GM18519 (cell line): ENCODE data around the gene CHST1.

Source experiments
- ATAC-seq: cut with Tn5 transposase; IDR thresholded peaks from one replicate; pipeline ENCODE4 v1.9.1; 2021; ENCODE audit warnings: mild to moderate bottlenecking, moderate library complexity; ENCODE audit not compliant: unreplicated experiment, low FRiP score

Gene CHST1

DNA sequence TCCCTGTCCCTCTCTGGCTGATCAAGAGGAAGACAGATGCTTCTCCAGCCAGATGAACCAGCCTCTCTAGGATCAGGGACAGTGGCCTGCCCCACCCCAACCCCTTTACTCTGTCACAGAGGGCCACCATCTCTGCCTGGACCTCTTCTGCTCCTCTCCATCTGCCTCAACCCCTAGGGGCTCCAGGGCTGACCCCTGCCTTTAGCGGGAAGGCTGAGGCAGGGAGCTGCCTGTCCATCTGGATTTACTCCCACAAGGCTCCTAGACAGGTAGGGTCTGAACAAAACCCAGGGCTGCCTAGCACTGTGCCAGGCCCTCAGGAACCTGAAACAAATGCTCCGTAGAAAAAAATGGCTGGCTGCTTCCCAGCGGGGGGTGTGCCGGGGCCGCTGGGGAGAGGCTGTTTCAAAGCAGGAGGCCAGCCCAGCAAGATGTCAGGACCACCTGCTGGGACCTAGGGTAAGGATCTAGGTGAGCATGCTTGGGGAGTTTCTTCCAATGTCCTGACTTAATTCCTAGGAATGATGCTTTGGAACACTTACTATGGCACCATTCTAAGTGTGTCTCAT lies 3.2 kb downstream of the CHST1 start:
- ATAC-seq: no peak

- ATAC-seq: no peak
Observed at GRCh38 chr11:45661439-45662055, 3.9 kb downstream of the CHST1 start.

GRCh38 chr11:45660729-45661438 lies 4.5 kb downstream of the CHST1 start:
- ATAC-seq: no peak

DNA sequence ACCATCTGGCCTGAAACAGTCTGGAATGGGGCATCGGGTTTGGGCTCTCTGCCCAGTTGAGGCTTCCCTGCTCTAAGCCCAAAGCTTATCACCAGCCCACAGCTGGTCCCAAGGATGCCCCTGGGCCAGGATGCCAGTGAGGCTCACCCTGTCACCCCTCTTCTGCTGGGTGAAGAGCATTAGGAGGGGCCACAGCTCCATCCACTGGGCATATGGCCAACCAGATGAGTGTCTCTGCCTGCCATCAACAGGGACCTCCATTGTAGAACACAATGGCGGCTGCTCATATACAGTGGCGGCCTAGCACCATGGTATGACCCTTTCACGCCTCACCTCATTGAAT lies 5.6 kb downstream of the CHST1 start:
- ATAC-seq: no peak

DNA sequence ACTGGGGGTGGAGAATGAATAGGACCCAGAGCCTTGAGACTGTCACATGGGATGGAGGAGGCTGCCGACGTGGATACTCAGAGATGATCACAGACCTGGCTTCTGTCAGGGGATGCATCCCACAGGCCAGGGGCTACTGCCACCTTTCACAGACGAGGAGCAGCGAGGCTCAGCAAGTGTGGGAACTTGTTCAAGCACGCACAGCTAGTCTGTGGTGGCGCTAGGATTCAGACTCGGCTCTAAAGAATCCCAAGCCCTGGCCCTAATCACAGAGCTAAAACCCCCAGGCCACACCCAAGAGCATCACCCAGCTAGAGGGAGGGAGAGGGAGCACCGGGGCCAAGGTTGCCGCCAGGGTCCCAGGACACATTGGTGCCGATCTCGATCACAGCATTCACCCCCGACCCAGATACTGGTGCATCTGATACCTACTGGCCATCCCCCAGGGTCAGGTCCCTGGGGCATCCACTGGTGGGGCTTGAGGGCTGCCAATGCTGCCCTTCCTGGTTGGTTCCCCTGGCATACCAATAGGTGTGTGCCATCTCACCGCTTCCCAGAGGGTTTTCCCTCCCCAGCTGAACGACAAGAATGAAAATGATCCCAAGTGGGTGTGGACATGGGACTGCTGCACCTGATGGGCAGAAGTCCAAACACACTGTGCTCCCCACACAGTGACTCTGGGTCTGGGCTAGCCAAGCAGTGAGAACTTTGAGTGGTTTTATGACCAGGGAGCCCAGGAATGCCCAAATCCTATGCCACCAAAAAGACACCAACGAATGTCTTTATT lies 6.2 kb downstream of the CHST1 start:
- ATAC-seq: no peak

DNA sequence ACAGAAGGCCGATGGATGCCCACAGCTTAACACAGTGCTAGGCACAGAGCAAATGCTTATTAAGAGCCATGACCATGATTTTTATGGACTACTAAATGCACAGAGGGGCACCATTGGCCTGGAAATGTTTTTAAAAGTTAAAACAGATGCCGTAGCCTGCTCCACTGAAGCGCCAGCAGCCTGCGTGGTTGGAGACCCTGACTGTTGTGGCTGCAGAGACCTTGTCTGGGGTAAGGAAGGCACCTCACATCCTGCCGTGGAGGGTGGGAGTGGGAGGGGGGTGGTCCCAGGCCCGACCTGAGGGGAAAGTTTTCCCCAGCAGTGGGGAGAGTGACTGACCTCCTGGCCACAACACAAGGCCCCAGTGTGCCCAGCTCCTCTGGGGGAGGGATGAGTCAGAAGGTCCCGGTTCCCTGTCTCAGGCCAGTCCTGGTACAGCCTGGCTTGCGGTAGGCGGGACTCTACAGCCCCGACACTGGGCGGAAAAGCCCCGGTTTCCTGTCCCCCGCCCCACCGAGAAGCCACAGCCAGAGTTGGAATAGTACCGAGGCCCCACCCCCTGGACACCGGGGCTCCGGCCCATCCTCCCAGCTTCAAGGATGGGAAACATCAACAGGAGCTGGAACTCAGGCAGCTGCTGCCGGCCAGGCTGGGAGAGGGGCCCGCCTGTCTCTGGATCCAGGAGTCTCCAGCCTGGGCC lies 7.0 kb downstream of the CHST1 start:
- no peak for ATAC-seq

- no peak for ATAC-seq
Observed at GRCh38 chr11:45657496-45658260, 7.7 kb downstream of the CHST1 start.

DNA sequence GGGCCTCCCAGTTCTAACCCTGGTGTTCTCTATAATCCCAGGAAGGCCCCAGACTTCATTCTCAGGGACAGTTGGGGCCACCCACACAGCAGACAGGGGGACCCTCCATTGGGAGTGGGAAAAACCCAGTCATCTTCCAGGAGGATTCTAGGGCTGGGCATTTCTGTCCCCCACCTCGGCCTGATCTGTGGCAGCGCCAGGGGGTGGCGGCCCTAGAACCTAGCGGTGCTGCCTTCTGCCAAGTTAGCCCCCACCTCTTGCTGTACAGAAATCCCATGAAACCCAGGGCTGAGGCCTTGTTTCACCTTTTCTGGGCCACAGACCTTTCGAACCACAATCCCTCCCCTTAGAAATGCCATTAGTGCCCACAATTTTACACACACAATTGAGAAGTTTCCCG lies 9.6 kb downstream of the CHST1 start:
- no peak for ATAC-seq

- ATAC-seq: peak; percentile 49
Observed at GRCh38 chr11:45655347-45655756, 10.1 kb downstream of the CHST1 start.

- ATAC-seq: peak; percentile 8
Observed at GRCh38 chr11:45655012-45655283, 10.5 kb downstream of the CHST1 start.

GRCh38 chr11:45654231-45655011 lies 11.0 kb downstream of the CHST1 start:
- no peak for ATAC-seq

DNA sequence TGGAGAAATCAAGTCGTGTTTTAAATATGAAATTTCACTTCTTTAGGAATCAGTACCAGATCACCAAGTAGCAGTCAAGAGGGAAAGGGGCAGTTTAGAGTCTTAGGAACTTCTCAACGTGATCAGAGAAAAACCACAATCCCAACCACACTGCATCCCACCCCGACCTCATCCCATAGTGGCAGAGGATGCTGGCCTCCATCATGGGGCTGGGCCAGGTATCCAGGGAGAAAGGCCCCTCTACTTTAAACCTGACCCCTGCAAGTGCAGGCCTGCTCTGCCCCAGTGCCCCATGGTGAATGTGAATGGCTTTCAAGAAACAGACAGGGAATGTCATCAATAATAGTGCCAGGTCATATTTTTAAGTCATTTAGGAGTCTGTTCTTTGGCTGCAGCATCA lies 12.1 kb downstream of the CHST1 start:
- no peak for ATAC-seq

DNA sequence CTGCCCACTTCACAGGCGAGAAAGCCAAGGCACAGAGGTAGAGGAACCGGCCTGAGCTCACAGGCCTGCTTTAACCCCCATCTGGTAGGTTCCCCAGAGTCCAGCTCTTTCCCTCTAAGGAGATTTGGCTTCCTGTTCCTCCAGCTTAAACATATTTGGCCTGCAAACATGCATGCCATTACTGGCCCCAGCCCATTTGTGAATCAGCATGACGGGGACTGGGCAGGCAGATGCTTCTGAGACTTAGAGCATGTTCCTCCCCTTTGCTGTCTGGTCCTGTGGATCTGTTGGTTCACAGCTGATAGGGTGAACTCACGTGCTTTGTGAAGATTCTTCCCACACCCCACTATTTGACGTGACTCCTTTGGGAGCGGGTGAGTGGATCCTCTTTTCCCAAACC lies 12.6 kb downstream of the CHST1 start:
- ATAC-seq: no peak

DNA sequence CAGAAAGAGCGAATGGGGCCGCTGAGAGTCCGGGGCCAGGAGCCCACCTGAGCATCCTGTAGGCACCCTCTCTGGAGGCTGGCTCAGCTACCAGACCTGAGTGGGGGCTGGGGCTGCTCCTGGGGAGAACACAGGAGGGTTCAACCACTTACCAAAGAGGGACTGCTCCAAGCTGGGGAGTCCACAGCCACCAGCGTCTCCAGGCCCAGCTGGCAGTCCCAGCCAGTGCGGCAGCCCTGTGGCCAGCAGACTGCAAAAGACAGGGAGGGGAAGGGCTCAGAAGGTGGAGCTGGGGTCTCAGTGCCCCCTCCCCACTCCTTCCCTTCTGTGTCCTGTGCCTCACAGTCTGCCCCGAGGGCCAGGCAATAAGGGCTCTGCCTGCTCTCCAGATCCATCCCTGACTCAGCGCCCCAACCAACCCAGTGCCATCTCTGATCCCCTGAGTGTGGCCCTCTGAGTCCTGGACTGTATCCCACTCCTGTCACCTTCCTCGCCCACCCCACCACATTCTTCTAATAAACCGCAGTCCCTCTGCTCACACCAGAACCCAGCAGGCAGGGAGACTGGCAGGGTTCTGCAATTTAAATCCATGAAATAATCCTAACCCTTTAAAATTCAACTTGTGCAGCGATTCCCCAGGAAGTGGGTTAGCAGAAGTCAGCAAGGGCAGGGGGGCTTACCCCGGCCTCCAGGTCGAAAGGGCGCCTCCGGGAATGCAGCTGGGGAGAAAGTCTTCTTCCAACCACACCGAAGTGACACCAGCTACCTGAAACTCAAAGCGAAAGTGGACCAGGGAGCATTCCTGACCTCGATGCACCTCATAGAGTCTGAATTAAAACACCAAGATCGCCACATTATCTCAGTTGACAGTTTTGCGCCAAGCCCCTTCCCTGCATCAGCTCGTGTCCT lies 13.3 kb downstream of the CHST1 start:
- ATAC-seq: no peak

DNA sequence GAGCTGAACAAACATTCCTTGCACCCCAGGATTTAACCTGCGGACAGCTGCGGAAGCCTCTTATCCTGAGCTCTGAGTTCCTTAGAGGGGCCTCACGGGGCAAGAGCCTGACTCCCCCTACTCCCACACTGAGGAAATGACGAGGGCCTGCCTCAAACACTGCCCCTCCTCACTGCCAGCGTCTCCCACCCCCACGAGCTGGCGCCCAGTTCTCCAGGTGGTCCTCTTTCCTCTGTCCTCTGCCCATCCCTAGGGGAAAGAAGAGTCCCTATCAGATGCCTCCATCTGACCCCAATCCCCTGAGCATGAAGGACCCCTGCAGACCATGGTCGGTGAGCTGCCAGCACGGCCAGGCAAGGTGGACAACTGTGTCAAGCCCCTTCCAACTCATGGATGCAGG lies 14.3 kb downstream of the CHST1 start:
- ATAC-seq: no peak

GRCh38 chr11:45650166-45651095 lies 15.0 kb downstream of the CHST1 start:
- no peak for ATAC-seq

GRCh38 chr11:45649544-45650165 lies 15.8 kb downstream of the CHST1 start:
- no peak for ATAC-seq
